Bronchial epithelial cell (primary cell): ENCODE data around the gene ADTRP. TPM values are rescaled to one million over a fixed set of nuclear protein-coding genes. Genes with fewer than 3 reads are reported as not detected.

Experiments used
- DNase-seq: peaks from one replicate; pipeline ENCODE4 v3.0.0-alpha.2; 2010; ENCODE audit warnings: low read depth
- FAIRE-seq: peaks from 2 replicates; lab custom pipeline; 2011; peaks lifted over from hg19 to GRCh38; lab: Jason Lieb, UNC
- H3K27me3 ChIP-seq: 2 replicates; pipeline ENCODE4 v1.5.1; 2011; ENCODE audit warnings: low read length; ENCODE audit not compliant: control insufficient read depth, insufficient read depth
- H3K36me3 ChIP-seq: 2 replicates; pipeline ENCODE4 v1.5.1; 2011; ENCODE audit warnings: low read length; ENCODE audit not compliant: control insufficient read depth, insufficient read depth
- H3K4me3 ChIP-seq: 2 replicates; pipeline ENCODE4 v1.5.1; 2011; ENCODE audit warnings: mild to moderate bottlenecking, low read depth, low read length, control low read depth
- CTCF ChIP-seq: IDR thresholded peaks from 2 replicates; pipeline ENCODE4 v1.5.1; 2011; ENCODE audit warnings: mild to moderate bottlenecking, moderate library complexity, low read length, control low read depth, inconsistent platforms; ENCODE audit not compliant: insufficient read depth, severe bottlenecking
- total RNA-seq: library from RNA; depleted of rRNA; stranded (reverse); fragments of >200 nt; gene quantifications from 2 replicates; pipeline ENCODE4 v1.2.1, GENCODE V29; 2014

The ADTRP gene
- total RNA-seq, 1 donor from 2014 or later = 17.6 TPM

GRCh38 chr6:11711984-11712711 is 66.5 kb downstream of the ADTRP start:
- FAIRE-seq (peak; percentile 88), DNase-seq (no peak)
- Histone ChIP-seq H3K36me3 (no peaks in the 10 kb centered on the region), H3K4me3 (no peak overlapping the region), H3K27me3 (no peaks in the 10 kb centered on the region)
- no peak for TF ChIP-seq CTCF

- no peak overlapping the region for H3K4me3 ChIP-seq
- no peak for TF ChIP-seq CTCF
- DNase-seq (peak; percentile 45), FAIRE-seq (no peak)
- no peaks in the 10 kb centered on the region for H3K27me3 ChIP-seq
- H3K36me3 ChIP-seq = no peaks in the 10 kb centered on the region
Observed at GRCh38 chr6:11711003-11711983, 67.3 kb downstream of the ADTRP start.

- Histone ChIP-seq H3K27me3 (no peaks in the 10 kb centered on the region), H3K36me3 (no peaks in the 10 kb centered on the region), H3K4me3 (no peak overlapping the region)
- FAIRE-seq = no peak
- no peak for TF ChIP-seq CTCF
- DNase-seq = peak; percentile 33
Observed at GRCh38 chr6:11710311-11710761, 68.3 kb downstream of the ADTRP start.

- TF ChIP-seq CTCF = no peak
- FAIRE-seq (no peak), DNase-seq (no peak)
- Histone ChIP-seq H3K4me3 (no peak overlapping the region), H3K36me3 (no peaks in the 10 kb centered on the region), H3K27me3 (no peaks in the 10 kb centered on the region)
Observed at GRCh38 chr6:11706171-11706570, 72.4 kb downstream of the ADTRP start.

GRCh38 chr6:11705483-11705882 is 73.1 kb downstream of the ADTRP start:
- Histone ChIP-seq H3K4me3 (no peak overlapping the region), H3K27me3 (no peaks in the 10 kb centered on the region), H3K36me3 (no peaks in the 10 kb centered on the region)
- no peak for DNase-seq
- no peak for TF ChIP-seq CTCF
- no peak for FAIRE-seq
